Ectodermal cell (in vitro differentiated cells): ENCODE measurements around the gene GP5.

Source experiments
- H3K27ac ChIP-seq: 2 replicates; pipeline ENCODE4 v1.7.0; 2013; ENCODE audit warnings: mild to moderate bottlenecking, low read depth, low read length; ENCODE audit not compliant: insufficient read depth, poor library complexity, severe bottlenecking
- H3K27me3 ChIP-seq: 2 replicates; pipeline ENCODE4 v1.7.0; 2013; ENCODE audit warnings: mild to moderate bottlenecking, low read length; ENCODE audit not compliant: insufficient read depth, control insufficient read depth, poor library complexity, severe bottlenecking
- H3K36me3 ChIP-seq: one replicate; pipeline ENCODE4 v1.7.0; 2013; ENCODE audit warnings: low read length; ENCODE audit not compliant: control insufficient read depth, insufficient read depth
- H3K4me1 ChIP-seq: one replicate; pipeline ENCODE4 v1.7.0; 2013; ENCODE audit warnings: low read length; ENCODE audit not compliant: control insufficient read depth, insufficient read depth
- H3K4me3 ChIP-seq: 2 replicates; pipeline ENCODE4 v1.7.0; 2013; ENCODE audit warnings: low read depth, low read length, control low read depth; ENCODE audit not compliant: insufficient read depth
- H3K9me3 ChIP-seq: 2 replicates; pipeline ENCODE4 v1.7.0; 2013; ENCODE audit warnings: mild to moderate bottlenecking, low read length, moderate library complexity; ENCODE audit not compliant: control insufficient read depth
- WGBS, 2 experiments: methylation state at CpG; one replicate each; pipeline ENCODE4 v1.1.7; 2013; ENCODE audit warnings: missing lambda C conversion rate in 2 of 2; 5-methylcytosine and 5-hydroxymethylcytosine counted together

The GP5 gene

GRCh38 chr3:194387926-194388418 is 11.1 kb downstream of the GP5 start:
- no peaks in the 10 kb centered on the region for H3K9me3 ChIP-seq
- H3K36me3 ChIP-seq = no peaks in the 10 kb centered on the region
- H3K4me3 ChIP-seq = no peak overlapping the region
- H3K27me3 ChIP-seq = no peaks in the 10 kb centered on the region
- H3K27ac ChIP-seq = no peak overlapping the region
- peaks cover 10% of the 10 kb centered on the region for H3K4me1 ChIP-seq
- 94 to 95% methylated on average over 6 to 8 of the region's 8 CpGs for WGBS, 2 experiments

DNA sequence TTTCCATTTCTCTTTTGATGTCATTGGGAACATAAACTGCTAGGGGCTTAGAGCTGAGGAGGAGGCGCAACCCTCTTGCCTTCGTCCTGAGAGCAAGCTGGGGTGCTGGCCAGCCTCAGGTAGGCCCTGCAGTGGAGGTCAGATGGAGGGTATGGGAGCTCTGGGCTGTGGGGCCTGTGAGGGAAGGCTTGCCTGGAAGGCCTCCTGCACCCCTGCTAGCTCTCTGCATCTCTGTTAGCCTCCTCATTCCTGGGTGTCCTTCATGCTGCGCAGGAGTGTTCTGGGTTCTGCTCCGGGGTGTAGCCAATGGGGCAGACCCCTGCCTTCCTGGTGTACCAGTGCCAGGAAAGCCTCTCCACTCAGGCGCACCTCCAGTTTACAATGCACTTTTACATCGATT is 11.8 kb downstream of the GP5 start:
- H3K9me3 ChIP-seq = no peaks in the 10 kb centered on the region
- no peak overlapping the region for H3K4me3 ChIP-seq
- H3K36me3 ChIP-seq = no peaks in the 10 kb centered on the region
- H3K27me3 ChIP-seq = no peaks in the 10 kb centered on the region
- no peak overlapping the region for H3K27ac ChIP-seq
- H3K4me1 ChIP-seq = peaks cover 17% of the 10 kb centered on the region
- WGBS, 2 experiments = 97% methylated on average over 6 of the region's 6 CpGs

DNA sequence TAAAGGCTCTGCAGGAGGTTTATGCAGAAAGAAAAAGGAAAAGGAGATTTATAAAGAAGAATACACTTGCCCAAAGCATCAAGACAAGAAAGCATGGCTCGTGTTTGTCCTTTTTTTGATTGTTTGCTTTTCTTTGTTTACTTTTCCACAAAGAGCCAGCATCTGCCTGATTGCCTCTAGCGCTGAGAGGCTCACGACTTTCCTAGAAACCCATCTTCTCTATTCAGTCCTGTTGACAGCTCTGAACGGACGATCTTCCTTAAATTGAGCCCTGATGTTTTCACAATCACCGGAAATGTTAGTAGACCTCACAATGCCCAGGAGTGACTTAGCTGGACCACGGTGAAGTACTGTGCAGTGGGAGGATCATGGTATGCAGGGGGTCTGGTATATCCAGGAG is 12.4 kb downstream of the GP5 start:
- peaks cover 19% of the 10 kb centered on the region for H3K4me1 ChIP-seq
- no peaks in the 10 kb centered on the region for H3K9me3 ChIP-seq
- H3K36me3 ChIP-seq = no peaks in the 10 kb centered on the region
- H3K27ac ChIP-seq = no peak overlapping the region
- no peak overlapping the region for H3K4me3 ChIP-seq
- no peaks in the 10 kb centered on the region for H3K27me3 ChIP-seq
- WGBS, 2 experiments = 50 to 52% methylated on average over 7 of the region's 7 CpGs

GRCh38 chr3:194386066-194386465 is 13.0 kb downstream of the GP5 start:
- H3K36me3 ChIP-seq = no peaks in the 10 kb centered on the region
- H3K27me3 ChIP-seq = no peaks in the 10 kb centered on the region
- WGBS, 2 experiments = 76 to 79% methylated on average over 15 of the region's 15 CpGs
- peaks cover 22% of the 10 kb centered on the region for H3K4me1 ChIP-seq
- H3K4me3 ChIP-seq = no peak overlapping the region
- H3K27ac ChIP-seq = no peak overlapping the region
- no peaks in the 10 kb centered on the region for H3K9me3 ChIP-seq

- 92 to 94% methylated on average over 12 of the region's 12 CpGs for WGBS, 2 experiments
- H3K27me3 ChIP-seq = no peaks in the 10 kb centered on the region
Measured at GRCh38 chr3:194384569-194385001, 14.5 kb downstream of the GP5 start.

DNA sequence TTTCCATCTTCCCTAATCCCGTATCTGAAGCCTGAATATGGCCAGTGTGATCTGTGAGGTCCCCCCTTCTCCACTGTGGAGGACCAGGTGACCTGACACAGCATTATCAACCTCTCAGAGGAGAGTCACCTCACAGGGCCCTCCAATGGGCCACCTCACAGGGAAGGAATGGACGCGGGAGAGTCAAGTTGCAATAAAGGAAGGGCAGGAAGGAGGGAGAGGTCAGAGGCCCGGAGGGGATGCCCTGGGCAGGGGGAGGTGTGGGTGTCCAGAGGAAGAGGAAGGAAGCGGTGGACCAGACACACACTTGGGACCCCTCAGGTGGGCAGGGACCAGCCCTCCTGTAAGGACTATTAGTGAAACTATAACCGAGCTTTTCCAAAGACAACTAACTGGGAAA is 14.9 kb downstream of the GP5 start:
- no peak overlapping the region for H3K27ac ChIP-seq
- H3K27me3 ChIP-seq = no peaks in the 10 kb centered on the region
- no peaks in the 10 kb centered on the region for H3K9me3 ChIP-seq
- 87 to 89% methylated on average over 6 of the region's 6 CpGs for WGBS, 2 experiments
- H3K4me3 ChIP-seq = no peak overlapping the region
- H3K4me1 ChIP-seq = peaks cover 22% of the 10 kb centered on the region
- H3K36me3 ChIP-seq = no peaks in the 10 kb centered on the region

More at GRCh38 chr3:194384569-194385001, 14.5 kb downstream of the GP5 start:
- H3K4me3 ChIP-seq = no peak overlapping the region
- H3K27ac ChIP-seq = no peak overlapping the region
- no peaks in the 10 kb centered on the region for H3K36me3 ChIP-seq
- peaks cover 22% of the 10 kb centered on the region for H3K4me1 ChIP-seq
- no peaks in the 10 kb centered on the region for H3K9me3 ChIP-seq

DNA sequence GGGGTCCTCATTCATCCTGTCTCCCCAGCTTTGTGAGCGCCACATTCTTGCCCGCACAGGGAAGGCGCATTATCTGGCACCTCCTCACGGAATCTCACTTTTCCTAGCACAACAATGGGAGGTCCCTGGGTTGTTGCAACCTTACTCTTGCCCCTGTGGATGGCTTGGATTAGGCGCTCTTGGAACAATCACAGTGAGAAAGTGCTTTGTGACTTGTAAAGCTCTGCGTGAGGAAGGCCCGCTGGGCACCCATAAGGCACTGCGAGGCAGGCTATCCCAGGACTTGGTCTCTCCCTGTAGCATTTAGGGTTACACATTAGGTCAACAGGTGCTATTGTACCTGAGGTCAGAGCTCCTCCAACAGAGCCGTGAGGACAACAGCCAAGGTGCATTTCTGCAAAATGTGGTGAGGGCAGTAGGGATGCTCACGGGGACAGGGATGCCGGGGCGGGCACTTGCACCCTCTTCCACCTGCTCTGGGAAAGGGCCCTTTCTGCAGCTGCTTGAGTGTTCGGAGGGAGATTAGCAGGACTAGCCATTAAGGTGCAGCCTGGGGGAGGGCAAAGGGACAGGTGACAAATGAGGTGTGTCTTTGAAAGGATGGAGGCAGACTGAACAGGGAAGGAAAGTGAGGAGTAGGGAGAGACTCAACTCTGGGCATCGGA is 15.7 kb downstream of the GP5 start:
- H3K9me3 ChIP-seq = no peaks in the 10 kb centered on the region
- 67 to 70% methylated on average over 14 of the region's 14 CpGs for WGBS, 2 experiments
- H3K27ac ChIP-seq = peak overlapping the region; percentile 60
- no peaks in the 10 kb centered on the region for H3K27me3 ChIP-seq
- H3K36me3 ChIP-seq = no peaks in the 10 kb centered on the region
- H3K4me3 ChIP-seq = no peak overlapping the region
- peaks cover 22% of the 10 kb centered on the region for H3K4me1 ChIP-seq

DNA sequence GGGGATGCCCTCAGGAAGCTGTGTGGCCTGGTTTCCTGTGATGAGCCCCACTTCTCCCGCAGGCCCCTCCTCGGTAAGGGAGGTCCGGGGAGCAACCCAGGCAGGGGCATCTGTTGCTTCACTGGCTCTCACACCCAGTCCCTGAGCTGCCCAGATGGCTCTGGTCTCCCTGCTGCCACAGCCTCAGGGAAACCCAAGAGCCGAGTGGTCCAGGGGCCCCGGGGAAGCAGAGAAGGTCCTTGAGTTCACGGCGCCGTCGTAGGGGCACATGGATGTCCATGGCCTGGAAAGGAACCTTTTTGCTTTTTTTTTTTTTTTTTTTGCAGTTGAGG is 16.2 kb downstream of the GP5 start:
- Histone ChIP-seq H3K36me3 (no peaks in the 10 kb centered on the region), H3K4me3 (no peak overlapping the region), H3K27ac (peak overlapping the region; percentile 60), H3K27me3 (no peaks in the 10 kb centered on the region), H3K9me3 (no peaks in the 10 kb centered on the region), H3K4me1 (peaks cover 22% of the 10 kb centered on the region)
- 83 to 84% methylated on average over 9 of the region's 9 CpGs for WGBS, 2 experiments

- peaks cover 22% of the 10 kb centered on the region for H3K4me1 ChIP-seq
- WGBS, 2 experiments = 81 to 83% methylated on average over 20 of the region's 20 CpGs
- H3K27me3 ChIP-seq = no peaks in the 10 kb centered on the region
- no peak overlapping the region for H3K4me3 ChIP-seq
- no peaks in the 10 kb centered on the region for H3K9me3 ChIP-seq
- peak overlapping the region; percentile 60 for H3K27ac ChIP-seq
- no peaks in the 10 kb centered on the region for H3K36me3 ChIP-seq
Measured at GRCh38 chr3:194382196-194382891, 16.7 kb downstream of the GP5 start.

- Histone ChIP-seq H3K4me3 (no peak overlapping the region), H3K36me3 (no peaks in the 10 kb centered on the region), H3K9me3 (no peaks in the 10 kb centered on the region), H3K4me1 (peaks cover 22% of the 10 kb centered on the region), H3K27me3 (no peaks in the 10 kb centered on the region), H3K27ac (no peak overlapping the region)
- WGBS, 2 experiments = 68 to 71% methylated on average over 17 of the region's 17 CpGs
Measured at GRCh38 chr3:194381460-194381875, 17.6 kb downstream of the GP5 start.
